ENCODE data around the gene SLC24A1.

SLC24A1 gene

DNA sequence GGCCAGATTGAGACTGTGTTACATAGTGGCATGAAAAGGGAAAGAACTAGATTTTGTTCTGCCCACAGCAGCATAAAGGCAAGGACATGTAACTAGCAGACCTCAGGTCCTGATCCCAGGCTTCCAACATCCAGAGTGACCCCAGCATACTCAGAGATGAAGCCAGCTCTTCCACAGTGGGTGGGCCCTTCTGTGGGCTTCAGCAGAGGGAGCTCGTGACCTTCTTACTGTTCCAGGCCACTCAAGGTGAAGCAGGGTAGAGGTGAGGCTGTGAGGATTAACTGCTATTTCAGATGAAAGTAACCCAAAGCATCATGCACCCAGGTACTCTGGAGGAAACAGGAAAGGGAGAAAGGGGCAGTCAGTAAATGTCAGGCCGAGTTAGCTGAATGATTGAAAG is 905 bp upstream of the SLC24A1 start:
- Histone ChIP-seq H3K36me3 (replicated peaks) (no peaks in the 10 kb centered on the region), H3K4me3 (ENCODE audit: low read depth, low read length) (no peak overlapping the region), H3K27me3 (replicated peaks) (no peaks in the 10 kb centered on the region), H3K27ac (no peak overlapping the region)
- TF ChIP-seq, protein P1, sequence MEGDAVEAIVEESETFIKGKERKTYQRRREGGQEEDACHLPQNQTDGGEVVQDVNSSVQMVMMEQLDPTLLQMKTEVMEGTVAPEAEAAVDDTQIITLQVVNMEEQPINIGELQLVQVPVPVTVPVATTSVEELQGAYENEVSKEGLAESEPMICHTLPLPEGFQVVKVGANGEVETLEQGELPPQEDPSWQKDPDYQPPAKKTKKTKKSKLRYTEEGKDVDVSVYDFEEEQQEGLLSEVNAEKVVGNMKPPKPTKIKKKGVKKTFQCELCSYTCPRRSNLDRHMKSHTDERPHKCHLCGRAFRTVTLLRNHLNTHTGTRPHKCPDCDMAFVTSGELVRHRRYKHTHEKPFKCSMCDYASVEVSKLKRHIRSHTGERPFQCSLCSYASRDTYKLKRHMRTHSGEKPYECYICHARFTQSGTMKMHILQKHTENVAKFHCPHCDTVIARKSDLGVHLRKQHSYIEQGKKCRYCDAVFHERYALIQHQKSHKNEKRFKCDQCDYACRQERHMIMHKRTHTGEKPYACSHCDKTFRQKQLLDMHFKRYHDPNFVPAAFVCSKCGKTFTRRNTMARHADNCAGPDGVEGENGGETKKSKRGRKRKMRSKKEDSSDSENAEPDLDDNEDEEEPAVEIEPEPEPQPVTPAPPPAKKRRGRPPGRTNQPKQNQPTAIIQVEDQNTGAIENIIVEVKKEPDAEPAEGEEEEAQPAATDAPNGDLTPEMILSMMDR (IDR thresholded peaks at IDR 0.05; ENCODE audit: low read depth, low read length, missing control alignments) = no peak
- in situ Hi-C loops (cut with HindIII; ENCODE audit: low pct_ligation_motif_present, low sequenced_read_pairs) = no loop called here
- no peak for DNase-seq

DNA sequence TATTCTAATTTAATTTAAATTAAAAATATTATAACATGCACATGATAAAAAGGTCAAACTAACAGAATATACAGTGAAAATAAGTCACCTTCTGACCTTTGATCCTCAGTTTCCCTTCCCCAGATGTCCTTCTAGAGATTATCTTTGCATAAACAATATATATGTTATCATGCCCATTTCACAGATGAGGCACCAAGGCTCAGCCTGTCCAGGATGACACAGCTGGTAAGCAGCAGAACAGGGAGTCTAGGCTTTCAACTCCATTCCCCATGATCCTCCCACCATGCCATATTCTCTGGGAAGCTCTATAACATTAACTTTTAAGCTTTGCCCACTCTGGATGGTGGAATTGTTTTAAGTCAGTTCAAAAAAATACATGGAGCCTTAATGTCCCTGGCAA is 1.4 kb downstream of the SLC24A1 start:
- no peaks in the 10 kb centered on the region for H3K27me3 ChIP-seq (replicated peaks)
- H3K36me3 ChIP-seq (replicated peaks) = no peaks in the 10 kb centered on the region
- DNase-seq = no peak
- in situ Hi-C loops (cut with HindIII; ENCODE audit: low pct_ligation_motif_present, low sequenced_read_pairs) = no loop called here
- TF ChIP-seq, protein P1 (IDR thresholded peaks at IDR 0.05; ENCODE audit: low read depth, low read length, missing control alignments) = no peak
- H3K27ac ChIP-seq = no peak overlapping the region
- no peak overlapping the region for H3K4me3 ChIP-seq (ENCODE audit: low read depth, low read length)

DNA sequence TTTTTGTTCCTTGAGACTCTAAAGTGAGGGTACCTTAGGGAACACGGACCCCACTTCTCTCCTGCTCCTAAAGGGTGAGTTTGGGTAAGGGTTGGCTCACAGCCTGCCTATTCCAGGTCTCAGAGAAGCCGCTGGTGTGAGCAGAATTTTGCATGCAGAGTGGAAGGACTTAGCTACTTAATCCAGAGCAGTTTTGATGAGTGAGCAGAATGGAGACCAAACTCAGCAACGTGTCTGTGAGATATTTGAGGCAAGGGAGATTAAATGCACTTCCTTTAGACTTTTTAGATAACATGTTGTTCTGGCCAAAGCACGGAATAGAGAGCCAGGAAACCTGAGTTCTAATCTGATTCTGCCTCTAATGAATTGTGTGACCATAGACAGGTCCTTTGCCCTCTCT is 5.1 kb downstream of the SLC24A1 start:
- no peak overlapping the region for H3K27ac ChIP-seq
- TF ChIP-seq, protein P1 (IDR thresholded peaks at IDR 0.05; ENCODE audit: low read depth, low read length, missing control alignments) = no peak
- in situ Hi-C loops (cut with HindIII; ENCODE audit: low pct_ligation_motif_present, low sequenced_read_pairs) = loop anchor here (25.0 kb wide), 1 partner anchor 235 kb away; the partner anchor contains the start of gene RAB11A
- H3K36me3 ChIP-seq (replicated peaks) = no peaks in the 10 kb centered on the region
- H3K4me3 ChIP-seq (ENCODE audit: low read depth, low read length) = no peak overlapping the region
- DNase-seq = no peak
- H3K27me3 ChIP-seq (replicated peaks) = no peaks in the 10 kb centered on the region

DNA sequence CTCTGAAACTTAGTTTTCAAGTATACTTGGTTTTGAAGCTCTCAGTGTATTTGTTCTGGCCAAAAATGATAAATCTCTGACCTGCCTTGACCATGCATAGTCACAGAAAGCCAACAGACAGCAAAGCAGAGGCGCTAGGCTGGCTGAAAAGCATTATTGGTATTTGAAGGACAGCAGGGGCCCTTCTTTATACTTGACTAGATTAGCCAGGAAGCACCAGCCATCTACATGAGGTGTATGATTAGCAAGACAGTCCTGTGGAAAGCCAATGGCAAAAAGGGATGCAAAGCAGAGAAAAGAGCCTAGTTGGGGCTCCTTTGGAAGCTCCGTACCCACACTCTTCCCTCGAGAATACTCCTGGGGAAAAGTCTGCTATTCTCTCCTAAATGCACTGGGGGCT is 7.8 kb downstream of the SLC24A1 start:
- in situ Hi-C loops (cut with HindIII; ENCODE audit: low pct_ligation_motif_present, low sequenced_read_pairs) = loop anchor here (25.0 kb wide), 1 partner anchor 233 kb away; the partner anchor contains the start of gene RAB11A
- H3K27me3 ChIP-seq (replicated peaks) = no peaks in the 10 kb centered on the region
- H3K36me3 ChIP-seq (replicated peaks) = no peaks in the 10 kb centered on the region
- TF ChIP-seq, protein P1 (IDR thresholded peaks at IDR 0.05; ENCODE audit: low read depth, low read length, missing control alignments) = no peak
- H3K4me3 ChIP-seq (ENCODE audit: low read depth, low read length) = no peak overlapping the region
- H3K27ac ChIP-seq = no peak overlapping the region
- DNase-seq = no peak

DNA sequence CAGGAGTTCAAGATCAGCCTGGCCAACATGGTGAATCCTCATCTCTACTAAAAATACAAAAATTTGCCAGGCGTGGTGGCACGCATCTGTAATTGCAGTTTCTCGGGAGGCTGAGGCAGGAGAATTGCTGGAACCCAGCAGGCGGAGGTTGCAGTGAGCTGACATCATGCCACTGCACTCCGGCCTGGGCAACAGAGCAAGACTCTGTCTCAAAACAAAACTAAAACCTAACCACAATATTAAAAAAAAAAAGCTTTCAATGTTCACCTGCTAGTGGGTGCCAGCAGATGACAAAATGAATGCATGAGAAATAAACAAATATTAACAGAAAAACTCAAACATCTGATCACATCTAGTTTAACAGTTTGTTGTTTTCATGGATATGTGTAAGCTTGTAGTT is 9.0 kb downstream of the SLC24A1 start:
- no peak for DNase-seq
- H3K27ac ChIP-seq = no peak overlapping the region
- H3K4me3 ChIP-seq (ENCODE audit: low read depth, low read length) = no peak overlapping the region
- H3K36me3 ChIP-seq (replicated peaks) = no peaks in the 10 kb centered on the region
- in situ Hi-C loops (cut with HindIII; ENCODE audit: low pct_ligation_motif_present, low sequenced_read_pairs) = loop anchor here (25.0 kb wide), 1 partner anchor 232 kb away; the partner anchor contains the start of gene RAB11A
- TF ChIP-seq, protein P1 (IDR thresholded peaks at IDR 0.05; ENCODE audit: low read depth, low read length, missing control alignments) = no peak
- H3K27me3 ChIP-seq (replicated peaks) = no peaks in the 10 kb centered on the region

DNA sequence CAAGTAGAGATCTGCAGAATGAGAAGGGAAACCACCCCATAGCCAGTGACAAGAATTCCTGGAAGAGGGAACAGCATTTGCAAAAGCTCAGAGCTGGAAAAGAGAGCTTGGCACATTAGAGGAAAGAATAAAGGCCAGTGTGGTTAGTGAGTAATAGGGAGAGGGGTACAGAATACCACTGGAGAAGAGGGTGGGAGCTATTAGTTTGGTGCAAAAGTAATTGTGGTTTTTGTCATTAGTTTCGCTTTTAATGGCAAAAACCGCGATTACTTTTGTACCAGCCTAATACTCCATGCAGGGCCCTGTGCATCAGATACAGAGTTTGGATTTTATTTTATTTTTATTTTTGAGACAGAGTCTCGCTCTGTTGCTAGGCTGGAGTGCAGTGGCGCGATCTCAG is 9.8 kb downstream of the SLC24A1 start:
- Histone ChIP-seq H3K4me3 (ENCODE audit: low read depth, low read length) (no peak overlapping the region), H3K27ac (no peak overlapping the region)

More for the DNA sequence above, 9.8 kb downstream of the SLC24A1 start:
- in situ Hi-C loops (cut with HindIII; ENCODE audit: low pct_ligation_motif_present, low sequenced_read_pairs) = loop anchor here (25.0 kb wide), 1 partner anchor 231 kb away; the partner anchor contains the start of gene RAB11A
- no peak for DNase-seq
- Histone ChIP-seq H3K36me3 (replicated peaks) (no peaks in the 10 kb centered on the region), H3K27me3 (replicated peaks) (no peaks in the 10 kb centered on the region)
- TF ChIP-seq, protein P1 (IDR thresholded peaks at IDR 0.05; ENCODE audit: low read depth, low read length, missing control alignments) = no peak

All from brain microvascular endothelial cell (primary cell).